HAP-1 (cell line): ENCODE measurements around the gene SMAP2.
A peak's percentile ranks its signal among the peaks of the same experiment; 100 is the strongest.
"Not testable (repeated sequence)": the region's sequence is repeated elsewhere in the genome, so short reads cannot be mapped to it uniquely, and the experiment has no call there.

Experiments used
- DNase-seq, 2 experiments: peaks; one replicate each; pipeline ENCODE4 v3.0.0-alpha.2; 2016 to 2020; ENCODE audit warnings: low spot score in 2 of 2
- H3K27me3 ChIP-seq: fragments of 250-450 bp; sonication (Bioruptor Pico); 2 replicates; pipeline ENCODE4 v1.5.1; 2020; ENCODE audit warnings: low read depth, mild to moderate bottlenecking, moderate library complexity
- H3K36me3 ChIP-seq: fragments of 250-450 bp; sonication (Bioruptor Pico); replicated peaks from 2 replicates; pipeline ENCODE4 v1.5.1; 2020; ENCODE audit warnings: mild to moderate bottlenecking
- H3K4me1 ChIP-seq: fragments of 250-450 bp; sonication (Bioruptor Pico); 2 replicates; pipeline ENCODE4 v1.5.1; 2020; ENCODE audit warnings: mild to moderate bottlenecking
- H3K4me3 ChIP-seq: fragments of 250-450 bp; sonication (Bioruptor Pico); 2 replicates; pipeline ENCODE4 v1.5.1; 2020; ENCODE audit warnings: mild to moderate bottlenecking, moderate library complexity
- H3K9me3 ChIP-seq: fragments of 250-450 bp; sonication (Bioruptor Pico); 2 replicates; pipeline ENCODE4 v1.5.1; 2020; ENCODE audit warnings: mild to moderate bottlenecking, moderate library complexity
- in situ Hi-C: fragments of 300-500 bp; cut with MboI; formaldehyde crosslinking; loops from 3 replicates; pipeline ENCODE4 v1.14.3; 2020; ENCODE audit warnings: low sequenced_read_pairs, inconsistent platforms, mixed read lengths

The SMAP2 gene

DNA sequence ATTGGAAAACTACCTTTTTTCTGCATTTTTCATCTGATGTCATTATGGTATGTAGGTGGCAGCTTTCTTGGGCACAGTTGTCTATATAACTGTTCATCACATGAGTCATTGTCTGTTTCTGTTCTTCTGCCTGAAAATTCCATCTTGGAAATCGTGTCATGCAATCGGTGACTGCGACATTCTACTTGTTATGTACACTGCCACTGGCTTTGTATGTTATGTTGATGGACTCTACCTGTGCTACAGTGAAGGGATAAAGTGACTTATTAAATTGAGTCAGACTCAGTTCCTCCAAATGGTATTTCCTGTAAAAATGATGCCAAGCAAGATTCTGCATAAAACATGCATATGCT is 8.6 kb downstream of the SMAP2 start:
- H3K36me3 ChIP-seq, result no peaks in the 10 kb centered on the region
- H3K4me1 ChIP-seq, result no peaks in the 10 kb centered on the region
- no peaks in the 10 kb centered on the region for H3K27me3 ChIP-seq
- H3K4me3 ChIP-seq, result no peak overlapping the region
- H3K9me3 ChIP-seq, result no peaks in the 10 kb centered on the region
- in situ Hi-C loops, result no loop called here
- DNase-seq, result no peak

DNA sequence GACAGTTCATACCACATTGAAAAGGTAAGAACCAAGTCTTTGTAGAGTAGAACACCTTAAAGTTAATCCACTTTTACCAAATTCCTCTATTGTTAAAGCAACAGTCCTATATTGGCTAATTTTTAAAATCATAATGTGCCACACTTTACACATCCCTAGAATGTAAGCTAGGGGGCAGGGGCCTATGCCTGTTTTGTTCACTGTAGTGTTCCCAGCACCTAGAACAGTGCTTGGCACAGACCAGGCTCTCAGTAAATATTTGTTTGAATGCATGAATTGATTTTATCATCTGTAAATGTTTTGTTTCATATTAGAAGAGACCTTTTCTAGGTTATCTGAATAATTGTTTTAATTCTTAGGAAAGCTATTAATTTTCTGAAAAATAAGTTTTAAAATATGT is 9.1 kb downstream of the SMAP2 start:
- Histone ChIP-seq H3K27me3 (no peaks in the 10 kb centered on the region), H3K9me3 (no peaks in the 10 kb centered on the region), H3K4me1 (no peaks in the 10 kb centered on the region), H3K36me3 (no peaks in the 10 kb centered on the region), H3K4me3 (no peak overlapping the region)
- in situ Hi-C loops, result no loop called here
- DNase-seq, result no peak

DNA sequence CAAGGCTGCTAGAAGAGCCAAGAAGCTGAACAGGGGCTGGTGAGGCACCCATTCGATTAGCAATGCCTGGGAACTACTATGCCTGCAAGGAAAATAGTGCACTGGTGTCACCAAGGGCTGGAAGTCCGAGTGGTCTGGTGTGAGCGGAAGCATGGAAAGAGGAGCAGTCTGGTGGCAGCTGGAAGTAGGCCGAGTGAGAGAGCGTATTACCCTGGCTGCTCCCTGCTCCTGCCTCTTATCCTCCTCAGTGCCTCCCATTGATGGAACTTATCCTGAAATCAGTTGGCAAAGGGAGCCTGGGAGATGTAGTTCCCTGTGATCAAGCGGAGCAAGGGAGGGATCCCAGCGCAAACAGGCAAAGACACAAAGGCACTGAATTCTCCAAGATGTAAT is 9.6 kb downstream of the SMAP2 start:
- no peaks in the 10 kb centered on the region for H3K9me3 ChIP-seq
- no peak for DNase-seq
- in situ Hi-C loops, result no loop called here
- no peak overlapping the region for H3K4me3 ChIP-seq
- no peaks in the 10 kb centered on the region for H3K36me3 ChIP-seq
- no peaks in the 10 kb centered on the region for H3K27me3 ChIP-seq
- no peaks in the 10 kb centered on the region for H3K4me1 ChIP-seq

DNA sequence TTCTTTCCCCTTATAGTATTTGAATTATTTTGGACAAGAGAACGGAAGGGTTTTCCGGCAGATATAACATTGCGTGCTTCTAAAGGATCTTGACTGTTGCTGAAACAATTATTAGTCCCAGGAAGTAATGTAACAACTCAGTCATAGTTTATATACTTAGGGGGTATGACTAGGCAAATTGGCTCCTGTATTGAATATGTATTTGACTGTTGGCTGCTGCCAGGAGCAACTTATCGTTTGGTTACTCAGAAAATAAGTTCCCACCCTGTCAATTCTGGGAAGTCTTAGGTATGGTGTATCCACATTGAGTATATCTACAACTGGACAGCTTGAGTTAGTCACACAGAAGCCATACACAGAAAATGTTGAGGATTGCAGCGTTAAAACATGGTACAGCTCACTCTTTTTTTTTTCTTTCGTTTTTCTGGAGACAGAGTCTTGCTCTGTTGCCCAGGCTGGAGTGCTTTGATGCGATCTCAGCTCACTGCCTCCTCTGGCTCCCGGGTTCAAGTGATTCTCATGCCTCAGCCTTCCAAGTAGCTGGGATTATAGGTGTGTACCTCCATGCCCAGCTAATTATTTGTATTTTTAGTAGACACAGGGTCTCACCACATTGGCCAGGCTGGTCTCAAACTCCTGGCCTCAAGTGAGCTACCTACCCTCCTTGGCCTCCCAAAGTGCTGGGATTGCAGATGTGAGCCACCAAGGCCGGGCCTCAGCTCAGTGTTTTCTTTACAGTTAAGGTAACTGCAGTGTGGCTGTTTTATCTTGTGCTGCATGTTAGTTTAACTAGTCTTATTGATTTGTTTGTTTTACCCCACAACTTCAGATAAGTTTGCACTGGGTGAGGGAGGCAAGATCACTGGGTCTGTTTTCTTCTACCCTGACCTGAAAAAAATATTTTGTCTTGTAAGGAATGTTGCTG is 10.2 kb downstream of the SMAP2 start:
- DNase-seq, result no peak
- Histone ChIP-seq H3K27me3 (no peaks in the 10 kb centered on the region), H3K4me3 (no peak overlapping the region), H3K9me3 (no peaks in the 10 kb centered on the region), H3K4me1 (no peaks in the 10 kb centered on the region), H3K36me3 (no peaks in the 10 kb centered on the region)
- in situ Hi-C loops, result no loop called here

DNA sequence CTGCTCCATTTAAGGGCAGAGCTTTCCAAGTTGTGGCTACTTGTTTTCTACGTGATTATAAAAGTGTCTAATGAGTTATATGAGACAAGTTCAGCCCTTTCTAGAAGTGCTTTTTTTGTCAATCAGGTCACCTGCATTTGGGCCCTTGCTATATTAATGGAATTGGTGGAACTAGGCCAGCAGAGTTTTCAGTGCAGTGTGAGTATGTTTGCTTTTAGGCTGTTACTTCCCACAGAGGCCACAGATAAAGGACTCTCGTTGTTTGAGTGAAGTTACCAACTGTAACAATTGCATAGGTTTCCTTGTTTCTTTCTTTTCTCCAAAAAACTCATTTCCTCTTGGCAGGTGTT is 10.9 kb downstream of the SMAP2 start:
- H3K4me3 ChIP-seq, result no peak overlapping the region
- H3K4me1 ChIP-seq, result no peaks in the 10 kb centered on the region
- H3K9me3 ChIP-seq, result no peaks in the 10 kb centered on the region
- in situ Hi-C loops, result no loop called here
- H3K36me3 ChIP-seq, result no peaks in the 10 kb centered on the region
- H3K27me3 ChIP-seq, result no peaks in the 10 kb centered on the region
- DNase-seq, result no peak

DNA sequence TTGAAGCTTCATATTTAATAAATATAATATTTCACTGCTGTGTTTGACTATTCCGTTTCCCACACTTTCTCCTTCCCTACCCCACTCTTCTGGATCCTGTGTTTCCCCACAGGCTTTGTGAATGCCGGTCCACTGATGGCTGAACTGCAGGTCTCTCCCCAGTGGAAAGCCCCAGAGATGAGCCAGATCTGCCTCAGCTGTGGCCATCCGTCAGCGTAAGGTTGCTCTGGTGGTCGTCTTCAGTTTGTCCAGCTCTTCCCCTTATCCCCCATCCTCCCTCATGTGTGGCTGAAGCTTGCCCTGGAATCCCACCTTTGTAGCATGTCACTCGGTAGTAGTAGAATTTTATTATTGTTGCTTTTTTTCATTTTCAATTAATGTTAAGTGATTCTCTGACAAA is 11.4 kb downstream of the SMAP2 start:
- DNase-seq, result no peak
- Histone ChIP-seq H3K27me3 (no peaks in the 10 kb centered on the region), H3K36me3 (no peaks in the 10 kb centered on the region), H3K4me3 (no peak overlapping the region), H3K9me3 (no peaks in the 10 kb centered on the region), H3K4me1 (no peaks in the 10 kb centered on the region)
- in situ Hi-C loops, result no loop called here

DNA sequence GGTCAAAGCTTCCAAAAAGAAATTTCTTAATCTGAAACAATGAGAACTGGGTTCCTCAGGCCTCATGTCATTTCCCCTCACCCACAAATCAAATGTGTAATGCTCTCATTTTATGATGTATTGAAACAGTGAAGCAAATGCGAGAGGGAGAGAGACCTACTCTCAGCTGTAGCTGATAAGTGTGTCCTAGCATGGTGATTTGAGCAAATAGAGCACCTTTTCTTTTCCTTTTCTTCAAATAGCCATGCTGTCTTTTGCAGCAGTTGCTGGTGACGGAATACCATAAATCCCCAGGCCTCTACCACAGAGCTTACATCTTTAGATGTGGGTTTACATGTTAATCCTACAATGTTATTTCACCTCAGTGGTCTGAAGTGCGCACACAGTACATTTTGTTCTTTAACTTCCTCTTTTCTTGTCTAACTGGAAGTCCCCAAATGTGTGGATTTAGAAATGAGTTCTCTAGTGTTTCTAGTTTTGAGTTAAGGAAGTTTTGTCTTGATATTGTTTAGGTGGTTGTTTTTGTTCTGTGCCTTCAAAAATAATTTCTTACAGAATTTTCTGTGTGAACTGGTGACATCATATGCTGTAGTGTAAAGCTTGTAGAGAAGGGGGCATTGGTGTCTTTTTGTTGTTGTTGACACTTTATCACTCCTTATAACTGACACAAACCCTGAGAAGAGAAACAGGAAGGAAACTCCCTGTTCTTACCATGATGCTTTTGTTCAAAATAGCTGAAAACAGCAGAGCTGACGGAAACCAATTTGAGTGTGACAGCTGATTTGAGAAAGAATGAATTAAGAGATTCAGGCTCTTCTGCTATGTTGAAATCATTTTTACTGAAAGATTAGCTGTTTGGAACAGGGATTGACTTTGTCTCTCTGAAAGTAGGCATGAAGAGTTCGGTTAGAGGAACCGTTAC is 12.2 kb downstream of the SMAP2 start:
- in situ Hi-C loops, result no loop called here
- no peaks in the 10 kb centered on the region for H3K36me3 ChIP-seq
- H3K27me3 ChIP-seq, result no peaks in the 10 kb centered on the region
- peak in 1 of 2 experiments; percentile 1 for DNase-seq
- no peaks in the 10 kb centered on the region for H3K4me1 ChIP-seq
- H3K4me3 ChIP-seq, result no peak overlapping the region
- H3K9me3 ChIP-seq, result no peaks in the 10 kb centered on the region

DNA sequence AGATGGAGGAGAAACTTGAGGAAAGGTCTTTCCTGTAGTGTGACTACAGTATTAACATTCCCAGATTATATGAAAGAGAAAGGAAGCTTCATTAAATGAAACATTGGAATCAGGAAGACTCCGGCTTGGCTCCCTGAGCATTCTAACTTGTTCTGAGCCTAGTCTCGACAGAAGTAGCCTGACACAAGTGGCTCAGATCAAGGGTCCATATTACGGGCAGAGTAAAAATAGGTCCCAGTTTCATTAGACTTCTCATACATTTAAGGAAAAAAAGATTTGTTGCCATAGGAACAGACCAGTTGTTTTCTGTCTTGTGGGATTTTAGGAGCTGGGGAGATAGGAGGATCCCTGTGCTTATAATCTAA is 12.8 kb downstream of the SMAP2 start:
- no peak overlapping the region for H3K4me3 ChIP-seq
- no peaks in the 10 kb centered on the region for H3K4me1 ChIP-seq
- no peaks in the 10 kb centered on the region for H3K27me3 ChIP-seq
- in situ Hi-C loops, result no loop called here
- peak in 1 of 2 experiments; percentile 0 for DNase-seq
- no peaks in the 10 kb centered on the region for H3K9me3 ChIP-seq
- no peaks in the 10 kb centered on the region for H3K36me3 ChIP-seq

DNA sequence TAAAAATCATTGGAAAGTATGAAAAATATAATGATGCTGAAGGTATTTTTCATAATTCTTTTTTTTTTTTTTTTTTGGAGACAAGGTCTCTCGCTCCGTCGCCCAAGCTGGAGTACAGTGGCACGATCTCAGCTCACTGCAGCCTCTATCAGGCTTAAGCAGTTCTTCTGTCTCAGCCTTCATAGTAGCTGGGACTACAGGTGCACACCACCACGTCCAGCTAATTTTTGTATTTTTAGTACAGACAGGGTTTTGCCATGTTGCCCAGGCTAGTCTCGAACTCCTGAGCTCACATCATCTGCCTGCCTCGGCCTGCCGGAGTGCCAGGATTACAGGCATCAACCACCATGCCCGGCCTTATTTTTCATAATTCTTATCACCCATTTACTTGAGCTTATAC is 13.3 kb downstream of the SMAP2 start:
- H3K36me3 ChIP-seq, result no peaks in the 10 kb centered on the region
- no peaks in the 10 kb centered on the region for H3K9me3 ChIP-seq
- no peak overlapping the region for H3K4me3 ChIP-seq
- no peaks in the 10 kb centered on the region for H3K27me3 ChIP-seq
- in situ Hi-C loops, result no loop called here
- no peak for DNase-seq
- H3K4me1 ChIP-seq, result no peaks in the 10 kb centered on the region

DNA sequence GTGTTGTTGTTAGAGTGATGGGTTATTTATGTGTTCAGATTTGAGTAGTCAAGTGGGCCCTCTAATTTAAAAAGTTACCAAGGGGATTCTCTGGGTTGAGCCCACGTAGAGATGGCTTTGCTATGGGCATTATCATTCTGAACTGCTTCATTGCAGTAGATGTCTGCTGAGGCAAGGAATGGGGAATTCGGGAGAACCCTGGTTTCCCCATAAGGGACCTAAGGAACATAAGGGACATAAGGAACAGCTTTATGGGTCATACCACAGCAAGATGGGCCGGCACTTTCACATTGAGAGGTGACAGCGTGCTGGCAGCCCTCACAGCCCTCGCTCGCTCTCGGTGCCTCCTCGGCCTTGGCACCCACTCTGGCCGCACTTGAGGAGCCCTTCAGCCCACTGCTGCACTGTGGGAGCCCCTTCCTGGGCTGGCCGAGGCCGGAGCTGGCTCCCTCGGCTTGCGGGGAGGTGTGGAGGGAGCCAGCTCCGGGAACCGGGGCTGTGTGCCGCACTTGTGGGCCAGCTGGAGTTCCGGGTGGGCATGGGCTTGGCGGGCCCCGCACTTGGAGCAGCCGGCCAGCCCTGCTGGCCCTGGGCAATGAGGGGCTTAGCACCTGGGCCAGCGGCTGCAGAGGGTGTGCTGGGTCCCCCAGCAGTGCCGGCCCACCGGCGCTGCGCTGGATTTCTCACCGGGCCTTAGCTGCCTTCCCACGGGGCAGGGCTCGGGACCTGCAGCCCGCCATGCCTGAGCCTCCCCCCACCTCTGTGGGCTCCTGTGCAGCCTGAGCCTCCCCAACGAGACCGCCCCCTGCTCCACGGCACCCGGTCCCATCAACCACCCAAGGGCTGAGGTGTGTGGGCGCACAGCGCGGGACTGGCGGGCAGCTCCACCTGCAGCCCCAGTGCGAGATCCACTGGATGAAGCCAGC is 14.1 kb downstream of the SMAP2 start:
- H3K27me3 ChIP-seq, DNase-seq, H3K9me3 ChIP-seq, H3K36me3 ChIP-seq, in situ Hi-C loops, H3K4me1 ChIP-seq, H3K4me3 ChIP-seq: not testable (repeated sequence)

DNA sequence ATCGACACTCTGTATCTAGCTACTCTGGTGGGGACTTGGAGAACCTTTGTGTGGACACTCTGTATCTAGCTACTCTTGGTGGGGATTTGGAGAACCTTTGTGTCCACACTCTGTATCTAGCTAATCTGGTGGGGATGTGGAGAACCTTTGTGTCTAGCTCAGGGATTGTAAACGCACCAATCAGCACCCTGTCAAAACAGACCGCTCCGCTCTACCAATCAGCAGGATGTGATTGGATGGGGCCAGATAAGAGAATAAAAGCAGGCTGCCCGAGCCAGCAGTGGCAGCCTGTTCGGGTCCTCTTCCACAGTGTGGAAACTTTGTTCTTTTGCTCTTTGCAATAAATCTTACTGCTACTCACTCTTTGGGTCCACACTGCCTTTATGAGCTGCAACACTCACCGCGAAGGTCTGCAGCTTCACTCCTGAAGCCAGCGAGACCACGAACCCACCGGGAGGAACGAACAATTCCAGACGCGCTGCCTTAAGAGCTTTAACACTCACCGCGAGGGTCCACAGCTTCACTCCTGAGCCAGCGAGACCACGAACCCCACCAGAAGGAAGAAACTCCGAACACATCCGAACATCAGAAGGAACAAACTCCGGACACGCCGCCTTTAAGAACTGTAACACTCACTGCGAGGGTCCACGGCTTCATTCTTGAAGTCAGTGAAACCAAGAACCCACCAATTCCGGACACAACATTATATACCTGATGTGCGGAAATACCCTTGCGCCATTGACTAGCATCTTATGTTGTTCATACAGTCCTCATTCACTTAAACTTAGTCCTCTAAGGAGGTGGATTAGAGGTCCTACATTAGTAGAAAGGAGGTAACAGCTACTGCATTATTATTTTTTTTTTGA is 15.2 kb downstream of the SMAP2 start:
- H3K4me3 ChIP-seq, H3K4me1 ChIP-seq, DNase-seq, H3K9me3 ChIP-seq, in situ Hi-C loops, H3K36me3 ChIP-seq, H3K27me3 ChIP-seq: not testable (repeated sequence)

DNA sequence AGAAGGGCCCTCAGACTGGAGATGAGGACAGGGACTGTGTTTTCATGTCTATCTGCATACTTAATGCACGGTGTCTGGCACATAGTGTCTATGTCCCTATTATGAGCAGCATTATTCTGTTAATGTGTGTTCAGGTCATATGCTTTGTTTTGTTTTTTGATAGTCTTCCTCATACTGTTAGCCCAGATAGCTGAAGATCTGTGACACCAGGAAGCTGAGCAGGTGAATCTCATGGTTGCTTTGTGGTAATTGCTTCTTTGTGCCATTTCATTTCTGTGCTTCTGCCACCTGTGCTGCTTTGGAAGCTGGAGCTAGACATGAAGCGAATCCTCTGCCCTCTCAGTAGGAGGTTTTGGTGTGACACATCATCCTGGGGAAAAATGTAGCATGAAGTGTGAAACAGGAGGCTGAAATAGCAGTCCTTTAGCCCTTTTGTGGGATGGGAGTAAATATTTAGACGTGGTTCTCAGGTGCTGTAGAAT is 15.8 kb downstream of the SMAP2 start:
- no peak overlapping the region for H3K4me3 ChIP-seq
- no peaks in the 10 kb centered on the region for H3K36me3 ChIP-seq
- no peaks in the 10 kb centered on the region for H3K9me3 ChIP-seq
- peak in 1 of 2 experiments; percentile 0 for DNase-seq
- no peaks in the 10 kb centered on the region for H3K27me3 ChIP-seq
- H3K4me1 ChIP-seq, result no peaks in the 10 kb centered on the region
- in situ Hi-C loops, result no loop called here
